Psoas muscle (tissue), 8 donors: ENCODE data around the gene ACO2. TPM values are rescaled to one million over a fixed set of nuclear protein-coding genes. Genes with fewer than 3 reads are reported as not detected.
A peak's percentile ranks its signal among the peaks of the same experiment; 100 is the strongest.
"Not testable (repeated sequence)": the region's sequence is repeated elsewhere in the genome, so short reads cannot be mapped to it uniquely, and the experiment has no call there.

Source experiments
- ATAC-seq, 4 donors: fragments of 200-7000 bp; cut with Tn5 transposase; one replicate each; pipeline ENCODE4 v1.9.1; 2020; ENCODE audit warnings: moderate library complexity in 3 of 4, mild to moderate bottlenecking in 2 of 4
- DNase-seq, 2 donors: peaks; one replicate each; pipeline ENCODE4 v3.0.0-alpha.2; 2020
- H3K27ac ChIP-seq: fragments of 200-600 bp; one replicate; pipeline ENCODE4 v1.8.0; 2022
- H3K27me3 ChIP-seq, 3 donors: fragments of 200-600 bp in 1 of 3; one replicate each; pipeline versions ENCODE4 v1.6.1 to v1.8.0; 2013 to 2022; ENCODE audit warnings: low read length in 2 of 3, mild to moderate bottlenecking in 2 of 3, moderate library complexity in 1 of 3; ENCODE audit not compliant: insufficient read depth in 3 of 3
- H3K36me3 ChIP-seq, 2 donors: fragments of 200-600 bp in 1 of 2; one replicate each; pipeline versions ENCODE4 v1.6.1 to v1.8.0; 2013 to 2022; ENCODE audit warnings: low read depth in 1 of 2, mild to moderate bottlenecking in 1 of 2, moderate library complexity in 1 of 2; ENCODE audit not compliant: insufficient read depth in 1 of 2
- H3K4me1 ChIP-seq: fragments of 200-600 bp; one replicate; pipeline ENCODE4 v1.8.0; 2022
- H3K4me3 ChIP-seq: fragments of 200-600 bp; one replicate; pipeline ENCODE4 v1.8.0; 2022; ENCODE audit warnings: mild to moderate bottlenecking
- H3K9me3 ChIP-seq: fragments of 200-600 bp; one replicate; pipeline ENCODE4 v1.8.0; 2022
- WGBS, 3 donors: extraction: QIAGEN DNeasy Blood & Tissue Kit; methylation state at CpG; one replicate each; pipeline versions ENCODE4 v1.1.6 to v1.1.7; 2013; 5-methylcytosine and 5-hydroxymethylcytosine counted together
- intact Hi-C, 2 donors: fragments of 100-400 bp; cut with DNase I; formaldehyde crosslinking; loops; one replicate each; pipeline versions ENCODE4 v1.11.0 to v1.14.2; 2022
- polyA plus RNA-seq, 3 donors: library from polyadenylated mRNA; stranded (reverse); fragments of 200-250 nt; gene quantifications; one replicate each; pipeline ENCODE4 v1.2.3, GENCODE V29; 2013
- total RNA-seq, 4 donors: library from RNA; stranded (reverse); fragmentation: NEBNext Ultra II Directional in 2 of 4; extraction: Animal tissue kit (Norgen Biotek cat#: 25700) in 2 of 4; gene quantifications; one replicate each; pipeline versions ENCODE4 v1.2.1 to v1.2.4, GENCODE V29; 2021 to 2023
- TF ChIP-seq, protein P1 (sequence below): fragments of 200-600 bp; IDR thresholded peaks from one replicate; pipeline ENCODE4 v1.8.0; 2022; ENCODE audit warnings: antibody characterized with exemption
- donor health status: healthy with polysubstance abuse.
- donor health status: DM: no; HTN: no; CAD: no; lungs with moderate emphysema.
- donor health status: Bipolar disorder and iron deficiency.
- donor health status: healthy.
- donor health status: DM: yes; HTN: yes; CAD: no.
- donor health status: DM: no; HTN: no; CAD: no.
- donor health status: DM: no; HTN: no; CAD: no.
- donor health status: DM: yes; HTN: yes; CAD: no.

ACO2 gene
- total and polyA plus RNA-seq, 7 donors = 346 to 513 (median 458) TPM

DNA sequence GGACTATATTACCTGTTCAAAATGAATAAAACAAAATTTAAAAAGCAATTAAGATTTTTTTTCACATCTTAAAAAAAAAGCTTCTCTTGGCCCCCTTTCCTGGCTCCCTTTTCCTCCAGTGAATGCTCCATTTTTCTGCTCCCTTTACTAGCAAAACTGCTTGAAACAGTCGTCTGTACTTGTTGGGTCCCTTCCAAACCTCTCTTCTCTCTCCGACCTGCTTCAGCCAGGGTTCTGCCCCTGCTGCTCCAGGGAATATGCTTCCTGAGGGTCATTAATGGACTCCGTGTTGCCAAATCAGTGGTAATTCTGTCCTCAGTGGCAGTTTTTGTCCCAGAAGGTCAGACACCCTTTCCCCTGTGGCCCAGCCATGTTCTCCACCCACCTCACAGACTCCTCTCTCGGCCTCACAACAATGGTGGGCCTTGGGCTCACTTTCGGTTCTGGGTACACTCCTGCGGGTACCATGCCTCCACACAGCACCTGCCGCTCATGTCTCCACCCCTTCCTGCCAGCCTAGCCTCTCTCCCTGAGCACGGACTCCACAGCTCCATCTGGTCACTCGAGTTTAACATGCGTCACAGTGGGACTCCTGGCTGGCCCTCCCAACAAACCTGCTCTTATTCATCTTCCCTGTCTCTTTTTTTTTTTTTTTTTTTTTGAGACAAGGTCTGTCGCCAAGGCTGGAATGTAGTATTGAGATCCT, 83.1 kb downstream of the ACO2 start:
- DNase-seq (no peak), ATAC-seq (no peak)
- Histone ChIP-seq H3K27ac (no peak overlapping the region), H3K4me1 (no peaks in the 10 kb centered on the region), H3K9me3 (no peaks in the 10 kb centered on the region), H3K36me3 (no peaks in the 10 kb centered on the region), H3K27me3 (peaks cover 0 to 9% (median 0%) of the 10 kb centered on the region in 3 donors), H3K4me3 (no peak overlapping the region)
- intact Hi-C loops = no loop called here
- whole genome bisulfite sequencing, 3 donors = 41 to 51% (median 43%) methylated on average over 10 to 11 of the region's 11 CpGs
- TF ChIP-seq, protein P1, sequence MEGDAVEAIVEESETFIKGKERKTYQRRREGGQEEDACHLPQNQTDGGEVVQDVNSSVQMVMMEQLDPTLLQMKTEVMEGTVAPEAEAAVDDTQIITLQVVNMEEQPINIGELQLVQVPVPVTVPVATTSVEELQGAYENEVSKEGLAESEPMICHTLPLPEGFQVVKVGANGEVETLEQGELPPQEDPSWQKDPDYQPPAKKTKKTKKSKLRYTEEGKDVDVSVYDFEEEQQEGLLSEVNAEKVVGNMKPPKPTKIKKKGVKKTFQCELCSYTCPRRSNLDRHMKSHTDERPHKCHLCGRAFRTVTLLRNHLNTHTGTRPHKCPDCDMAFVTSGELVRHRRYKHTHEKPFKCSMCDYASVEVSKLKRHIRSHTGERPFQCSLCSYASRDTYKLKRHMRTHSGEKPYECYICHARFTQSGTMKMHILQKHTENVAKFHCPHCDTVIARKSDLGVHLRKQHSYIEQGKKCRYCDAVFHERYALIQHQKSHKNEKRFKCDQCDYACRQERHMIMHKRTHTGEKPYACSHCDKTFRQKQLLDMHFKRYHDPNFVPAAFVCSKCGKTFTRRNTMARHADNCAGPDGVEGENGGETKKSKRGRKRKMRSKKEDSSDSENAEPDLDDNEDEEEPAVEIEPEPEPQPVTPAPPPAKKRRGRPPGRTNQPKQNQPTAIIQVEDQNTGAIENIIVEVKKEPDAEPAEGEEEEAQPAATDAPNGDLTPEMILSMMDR = no peak

DNA sequence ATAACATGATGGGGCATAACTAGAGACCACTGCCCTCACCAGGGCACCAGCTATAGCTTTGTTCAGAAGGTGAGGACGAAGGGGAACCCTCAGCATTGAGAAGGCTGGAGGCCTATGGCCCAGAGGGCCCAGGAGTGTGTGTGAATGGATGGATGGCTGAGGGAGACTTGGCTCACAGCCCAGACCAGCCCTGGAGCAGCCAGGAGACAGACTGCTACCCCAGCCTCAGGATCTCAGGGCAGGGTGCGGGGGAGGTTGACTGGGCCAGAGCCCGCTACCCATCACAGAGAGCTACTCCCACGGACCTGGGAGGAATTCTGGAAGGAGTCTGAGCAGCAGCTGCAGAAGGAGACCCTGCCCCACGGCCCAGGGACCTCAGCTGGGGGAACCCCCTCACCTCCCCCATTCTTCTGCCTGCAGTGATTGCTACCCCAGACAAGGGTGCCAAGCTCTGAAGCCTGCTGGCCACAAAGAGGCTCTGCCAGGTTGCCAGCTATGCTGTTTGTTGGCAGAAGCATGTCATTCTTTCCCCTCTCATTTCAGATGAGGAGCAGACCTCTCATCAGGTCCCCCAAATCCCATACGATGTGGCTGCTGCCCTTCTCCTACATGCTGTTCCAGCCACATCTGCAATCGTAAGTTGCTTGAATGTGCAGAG, 86.5 kb downstream of the ACO2 start:
- no peaks in the 10 kb centered on the region for H3K4me1 ChIP-seq
- TF ChIP-seq, protein P1 = no peak
- DNase-seq (no peak), ATAC-seq (no peak)
- peaks cover 0 to 13% (median 0%) of the 10 kb centered on the region in 3 donors for H3K27me3 ChIP-seq
- H3K27ac ChIP-seq = no peak overlapping the region
- no peak overlapping the region for H3K4me3 ChIP-seq
- H3K9me3 ChIP-seq = no peaks in the 10 kb centered on the region
- H3K36me3 ChIP-seq = no peaks in the 10 kb centered on the region
- WGBS, 3 donors = 71 to 83% (median 77%) methylated on average over 6 to 7 of the region's 7 CpGs
- intact Hi-C loops = no loop called here

DNA sequence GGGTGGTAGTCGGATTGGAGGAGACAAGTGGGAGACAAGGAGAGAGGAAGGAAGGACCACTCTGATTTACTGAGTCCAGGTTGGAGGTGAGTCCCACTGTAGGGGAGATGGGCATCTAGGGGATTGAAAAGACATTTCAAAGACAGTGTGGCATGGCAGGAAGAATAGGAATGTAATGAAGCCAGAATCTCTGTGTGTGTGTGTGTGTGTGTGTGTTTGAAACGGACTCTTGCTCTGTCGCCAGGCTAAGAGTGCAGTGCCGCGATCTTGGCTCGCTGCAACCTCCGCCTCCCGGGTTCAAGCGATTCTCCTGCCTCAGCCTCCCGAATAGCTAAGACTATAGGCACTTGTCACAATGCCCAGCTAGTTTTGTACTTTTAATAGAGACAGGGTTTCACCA, 87.6 kb downstream of the ACO2 start:
- Histone ChIP-seq H3K27ac (no peak overlapping the region), H3K36me3 (no peaks in the 10 kb centered on the region), H3K4me3 (no peak overlapping the region), H3K9me3 (no peaks in the 10 kb centered on the region), H3K27me3 (peaks cover 0 to 13% (median 5%) of the 10 kb centered on the region in 3 donors), H3K4me1 (no peaks in the 10 kb centered on the region)
- intact Hi-C loops = no loop called here
- no peak for ATAC-seq
- DNase-seq = no peak
- TF ChIP-seq, protein P1 = no peak
- WGBS, 3 donors = 68 to 74% (median 70%) methylated on average over 10 of the region's 10 CpGs

DNA sequence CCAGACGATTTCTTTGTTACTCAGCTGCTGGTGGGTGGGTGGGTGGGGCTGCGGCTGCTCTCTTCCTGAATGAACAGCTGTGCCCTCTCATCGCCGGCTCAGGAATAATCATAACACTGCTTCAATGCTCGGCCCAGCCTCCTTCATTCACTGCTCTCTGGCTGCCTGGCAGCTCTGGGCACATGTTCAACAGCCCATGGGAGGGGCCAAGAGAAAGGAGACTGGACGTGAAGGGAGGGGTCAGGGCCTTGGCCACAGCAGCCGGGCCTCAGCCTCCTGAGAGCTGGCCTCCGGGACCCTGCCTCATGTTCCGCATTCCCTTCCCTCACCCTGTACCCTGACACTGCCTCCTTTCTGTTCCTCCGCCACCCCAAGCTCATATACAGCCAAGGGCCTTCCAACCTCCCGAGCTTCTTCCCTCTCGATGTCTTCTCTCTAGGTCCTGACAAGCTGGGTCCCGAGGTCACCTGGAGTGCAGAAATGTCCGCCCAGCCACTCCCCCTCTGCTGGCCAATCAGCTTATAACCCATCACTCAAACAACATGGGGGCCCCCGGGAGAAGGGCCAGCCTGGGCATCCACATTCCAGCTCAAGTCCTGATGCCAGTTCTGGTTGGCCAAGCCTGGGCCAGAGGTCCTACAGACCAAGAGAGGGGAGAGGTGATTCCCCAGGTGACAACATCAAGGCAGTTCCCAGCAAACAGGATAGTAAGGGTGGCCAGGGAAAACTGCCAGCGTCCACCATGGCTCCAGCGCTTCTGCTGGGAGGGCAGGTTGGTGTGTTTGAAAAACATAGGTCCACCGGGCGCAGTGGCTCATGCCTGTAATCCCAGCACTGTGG, 88.7 kb downstream of the ACO2 start:
- H3K27me3 ChIP-seq = peaks cover 0 to 13% (median 5%) of the 10 kb centered on the region in 3 donors
- no peak overlapping the region for H3K4me3 ChIP-seq
- DNase-seq (peak in 1 of 2 donors; percentile 50), ATAC-seq (peak in 2 of 4 donors; percentile 29 to 30)
- no peak overlapping the region for H3K27ac ChIP-seq
- H3K36me3 ChIP-seq = no peaks in the 10 kb centered on the region
- 34 to 41% (median 40%) methylated on average over 19 of the region's 19 CpGs for WGBS, 3 donors
- TF ChIP-seq, protein P1 = no peak
- no peaks in the 10 kb centered on the region for H3K4me1 ChIP-seq
- intact Hi-C loops = no loop called here
- no peaks in the 10 kb centered on the region for H3K9me3 ChIP-seq

DNA sequence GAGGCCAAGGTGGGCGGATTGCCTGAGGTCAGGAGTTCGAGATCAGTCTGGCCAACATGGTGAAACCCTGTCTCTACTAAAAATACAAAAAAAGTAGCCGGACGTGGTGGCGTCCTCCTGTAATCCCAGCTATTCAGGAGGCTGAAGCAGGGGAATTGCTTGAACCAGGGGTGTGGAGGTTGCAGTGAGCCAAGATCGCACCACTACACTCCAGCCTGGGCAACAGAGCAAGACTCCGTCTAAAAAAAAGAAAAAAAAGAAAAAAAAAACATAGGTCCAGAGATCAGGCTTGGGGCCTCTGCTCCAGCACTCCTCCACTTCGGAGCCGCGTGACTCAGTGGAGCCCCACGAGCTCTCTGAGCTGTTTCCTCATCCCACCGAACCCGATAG, 89.3 kb downstream of the ACO2 start:
- ATAC-seq, DNase-seq, intact Hi-C loops, H3K9me3 ChIP-seq, H3K4me1 ChIP-seq, H3K36me3 ChIP-seq, H3K27ac ChIP-seq, H3K4me3 ChIP-seq: not testable (repeated sequence)
- H3K27me3 ChIP-seq = peaks cover 0 to 13% (median 5%) of the 10 kb centered on the region in 3 donors
- 91 to 92% (median 91%) methylated on average over 13 of the region's 13 CpGs for WGBS, 3 donors
